ENCODE measurements around the gene BOD1.
A peak's percentile ranks its signal among the peaks of the same experiment; 100 is the strongest.

Gene BOD1

GRCh38 chr5:173615884-173616576, 420 bp downstream of the BOD1 start:
- TF ChIP-seq CTCF (IDR thresholded peaks at IDR 0.05; ENCODE audit: low read depth, low read length): peak; percentile 71
- peak; percentile 45 for DNase-seq (ENCODE audit: extremely low read depth, low read depth)

- DNase-seq (ENCODE audit: extremely low read depth, low read depth): no peak
- TF ChIP-seq CTCF (IDR thresholded peaks at IDR 0.05; ENCODE audit: low read depth, low read length): no peak
Measured at GRCh38 chr5:173614591-173614990, 1.9 kb downstream of the BOD1 start.

GRCh38 chr5:173613433-173614159, 2.9 kb downstream of the BOD1 start:
- no peak for DNase-seq (ENCODE audit: extremely low read depth, low read depth)
- TF ChIP-seq CTCF (IDR thresholded peaks at IDR 0.05; ENCODE audit: low read depth, low read length): no peak

GRCh38 chr5:173612948-173613347, 3.5 kb downstream of the BOD1 start:
- peak; percentile 28 for DNase-seq (ENCODE audit: extremely low read depth, low read depth)
- no peak for TF ChIP-seq CTCF (IDR thresholded peaks at IDR 0.05; ENCODE audit: low read depth, low read length)

- no peak for DNase-seq (ENCODE audit: extremely low read depth, low read depth)
- TF ChIP-seq CTCF (IDR thresholded peaks at IDR 0.05; ENCODE audit: low read depth, low read length): no peak
Measured at GRCh38 chr5:173611706-173612105, 4.7 kb downstream of the BOD1 start.

GRCh38 chr5:173604141-173604540, 12.3 kb downstream of the BOD1 start:
- DNase-seq (ENCODE audit: extremely low read depth, low read depth): no peak
- TF ChIP-seq CTCF (IDR thresholded peaks at IDR 0.05; ENCODE audit: low read depth, low read length): no peak

GRCh38 chr5:173602423-173602822, 14.0 kb downstream of the BOD1 start:
- peak; percentile 71 for DNase-seq (ENCODE audit: extremely low read depth, low read depth)
- TF ChIP-seq CTCF (IDR thresholded peaks at IDR 0.05; ENCODE audit: low read depth, low read length): no peak

Measured in AG09319 (cell line).